OCI-LY1 (cell line): ENCODE data around the gene ADCY2.

ENCODE experiments used
- H2AFZ ChIP-seq: fragments of 200-600 bp; sonication (generic), shearing (Covaris generic); 2 replicates; pipeline ENCODE4 v1.6.0; 2014; ENCODE audit warnings: antibody characterized with exemption, mild to moderate bottlenecking, low read length
- H3F3A ChIP-seq: fragments of 200-600 bp; sonication (generic), shearing (Covaris generic); 2 replicates; pipeline ENCODE4 v1.6.0; 2014; ENCODE audit warnings: mild to moderate bottlenecking, antibody characterized with exemption, low read length, moderate library complexity; ENCODE audit not compliant: insufficient read depth
- H3K27ac ChIP-seq: fragments of 200-600 bp; sonication (generic); 2 replicates; pipeline ENCODE4 v1.5.1; 2014; ENCODE audit warnings: low read length, mixed run types, mild to moderate bottlenecking, low read depth; ENCODE audit not compliant: poor library complexity, severe bottlenecking
- H3K27me3 ChIP-seq: fragments of 200-600 bp; sonication (generic); 2 replicates; pipeline ENCODE4 v1.6.0; 2014; ENCODE audit warnings: antibody characterized with exemption, mild to moderate bottlenecking, low read length, moderate library complexity; ENCODE audit not compliant: insufficient read depth
- H3K36me3 ChIP-seq: fragments of 200-600 bp; sonication (generic); 2 replicates; pipeline ENCODE4 v1.6.1; 2014; ENCODE audit warnings: mild to moderate bottlenecking, antibody characterized with exemption, low read length, moderate library complexity, mixed read lengths; ENCODE audit not compliant: insufficient read depth
- H3K4me1 ChIP-seq: fragments of 200-600 bp; sonication (generic); 2 replicates; pipeline ENCODE4 v1.5.1; 2014; ENCODE audit warnings: mild to moderate bottlenecking, low read length, moderate library complexity; ENCODE audit not compliant: insufficient read depth, severe bottlenecking
- H3K4me2 ChIP-seq: fragments of 200-600 bp; sonication (generic), shearing (Covaris generic); 2 replicates; pipeline ENCODE4 v1.6.1; 2014; ENCODE audit warnings: low read length
- H3K4me3 ChIP-seq: fragments of 200-600 bp; sonication (generic); 2 replicates; pipeline ENCODE4 v1.5.1; 2014; ENCODE audit warnings: low read length, low read depth, mild to moderate bottlenecking, mixed read lengths; ENCODE audit not compliant: poor library complexity, severe bottlenecking
- H3K79me2 ChIP-seq: fragments of 200-600 bp; shearing (Covaris generic); 2 replicates; pipeline ENCODE4 v1.6.1; 2016; ENCODE audit warnings: mixed run types, low read length, mixed read lengths; ENCODE audit not compliant: insufficient read depth
- H3K9ac ChIP-seq: fragments of 200-600 bp; sonication (generic), shearing (Covaris generic); 2 replicates; pipeline ENCODE4 v1.6.1; 2014; ENCODE audit warnings: mild to moderate bottlenecking, low read length, mixed read lengths
- H3K9me2 ChIP-seq: fragments of 200-600 bp; sonication (generic), shearing (Covaris generic); 2 replicates; pipeline ENCODE4 v1.6.1; 2014; ENCODE audit warnings: low read depth, mild to moderate bottlenecking, low read length, mixed read lengths
- H3K9me3 ChIP-seq: fragments of 200-600 bp; shearing (Covaris generic); 2 replicates; pipeline ENCODE4 v1.6.1; 2014; ENCODE audit warnings: low read length, mixed read lengths
- H4K20me1 ChIP-seq: fragments of 200-600 bp; sonication (generic), shearing (Covaris generic); 2 replicates; pipeline ENCODE4 v1.6.0; 2016; ENCODE audit warnings: mild to moderate bottlenecking, low read length; ENCODE audit not compliant: insufficient read depth
- CTCF ChIP-seq: fragments of 200-600 bp; sonication (generic), shearing (Covaris generic); IDR thresholded peaks from 2 replicates; pipeline ENCODE4 v1.5.1; 2017; ENCODE audit warnings: mild to moderate bottlenecking, antibody characterized with exemption, low read length, moderate library complexity, mixed read lengths
- EZH2 ChIP-seq: fragments of 200-600 bp; sonication (generic), shearing (Covaris generic); IDR thresholded peaks from 2 replicates; pipeline ENCODE4 v1.8.0; 2017; ENCODE audit warnings: borderline replicate concordance, mixed run types, mild to moderate bottlenecking, antibody characterized with exemption, low read length, moderate library complexity, mixed read lengths

Gene ADCY2

GRCh38 chr5:7565559-7565958 lies 169.6 kb downstream of the ADCY2 start:
- TF ChIP-seq EZH2 (no peak), CTCF (no peak)
- H3K4me1 ChIP-seq = no peaks in the 10 kb centered on the region
- H4K20me1 ChIP-seq = no peaks in the 10 kb centered on the region
- H3K79me2 ChIP-seq = no peaks in the 10 kb centered on the region
- no peak overlapping the region for H2AFZ ChIP-seq
- H3K9me3 ChIP-seq = no peaks in the 10 kb centered on the region
- H3K9me2 ChIP-seq = no peaks in the 10 kb centered on the region
- H3K27me3 ChIP-seq = no peaks in the 10 kb centered on the region
- H3K9ac ChIP-seq = no peak overlapping the region
- no peaks in the 10 kb centered on the region for H3F3A ChIP-seq
- no peaks in the 10 kb centered on the region for H3K36me3 ChIP-seq
- H3K4me3 ChIP-seq = no peak overlapping the region
- H3K4me2 ChIP-seq = no peak overlapping the region
- no peak overlapping the region for H3K27ac ChIP-seq

- no peaks in the 10 kb centered on the region for H3K9me2 ChIP-seq
- H2AFZ ChIP-seq = no peak overlapping the region
- no peak overlapping the region for H3K4me2 ChIP-seq
- H4K20me1 ChIP-seq = no peaks in the 10 kb centered on the region
- no peaks in the 10 kb centered on the region for H3F3A ChIP-seq
- no peak overlapping the region for H3K4me3 ChIP-seq
- no peaks in the 10 kb centered on the region for H3K9me3 ChIP-seq
- H3K9ac ChIP-seq = no peak overlapping the region
- H3K27me3 ChIP-seq = no peaks in the 10 kb centered on the region
- no peaks in the 10 kb centered on the region for H3K36me3 ChIP-seq
- H3K4me1 ChIP-seq = no peaks in the 10 kb centered on the region
- H3K27ac ChIP-seq = no peak overlapping the region
- TF ChIP-seq CTCF (no peak), EZH2 (no peak)
- no peaks in the 10 kb centered on the region for H3K79me2 ChIP-seq
Observed at GRCh38 chr5:7576023-7576715, 180.2 kb downstream of the ADCY2 start.

- TF ChIP-seq EZH2 (no peak), CTCF (no peak)
- H4K20me1 ChIP-seq = no peaks in the 10 kb centered on the region
Observed at GRCh38 chr5:7577381-7577780, 181.4 kb downstream of the ADCY2 start.

More at GRCh38 chr5:7577381-7577780, 181.4 kb downstream of the ADCY2 start:
- no peak overlapping the region for H3K4me2 ChIP-seq
- H3K9me3 ChIP-seq = no peaks in the 10 kb centered on the region
- no peak overlapping the region for H3K9ac ChIP-seq
- no peaks in the 10 kb centered on the region for H3K4me1 ChIP-seq
- H3K79me2 ChIP-seq = no peaks in the 10 kb centered on the region
- H2AFZ ChIP-seq = no peak overlapping the region
- no peaks in the 10 kb centered on the region for H3K36me3 ChIP-seq
- H3K9me2 ChIP-seq = no peaks in the 10 kb centered on the region
- no peak overlapping the region for H3K4me3 ChIP-seq
- H3F3A ChIP-seq = no peaks in the 10 kb centered on the region
- H3K27me3 ChIP-seq = no peaks in the 10 kb centered on the region
- H3K27ac ChIP-seq = no peak overlapping the region
